Thoracic aorta (tissue), 2 donors: ENCODE results near the gene SPATA6. TPM values are rescaled to one million over a fixed set of nuclear protein-coding genes. Genes with fewer than 3 reads are reported as not detected.

ENCODE experiments used
- ATAC-seq: fragments of 150-250 bp; one replicate; pipeline ENCODE4 v1.8.0; 2017; ENCODE audit warnings: low read depth; ENCODE audit not compliant: insufficient number of reproducible peaks, low FRiP score
- DNase-seq: peaks from one replicate; pipeline ENCODE4 v3.0.0-alpha.2; 2020; ENCODE audit warnings: low spot score
- H3K27ac ChIP-seq, 2 donors: fragments of 200-600 bp; sonication (generic); 1 replicate in 1 of 2; 2 replicates in 1 of 2; pipeline ENCODE4 v1.5.1; 2016; ENCODE audit warnings: mild to moderate bottlenecking in 2 of 2, moderate library complexity in 2 of 2
- H3K27me3 ChIP-seq: fragments of 200-600 bp; sonication (generic); replicated peaks from 2 replicates; pipeline ENCODE4 v1.6.0; 2016; ENCODE audit warnings: mild to moderate bottlenecking; ENCODE audit not compliant: insufficient read depth
- H3K36me3 ChIP-seq: fragments of 200-600 bp; sonication (generic); one replicate; pipeline ENCODE4 v1.5.1; 2016
- H3K4me1 ChIP-seq, 2 donors: fragments of 200-600 bp; sonication (generic); 1 replicate in 1 of 2; 2 replicates in 1 of 2; pipeline versions ENCODE4 v1.5.1 to v1.6.0; 2016; ENCODE audit warnings: low read depth in 2 of 2, mild to moderate bottlenecking in 1 of 2; ENCODE audit not compliant: control insufficient read depth in 1 of 2
- H3K4me3 ChIP-seq: fragments of 200-600 bp; sonication (generic); 2 replicates; pipeline ENCODE4 v1.5.1; 2016; ENCODE audit warnings: mild to moderate bottlenecking
- H3K9me3 ChIP-seq: fragments of 200-600 bp; sonication (generic); 2 replicates; pipeline ENCODE4 v1.5.1; 2016
- CTCF ChIP-seq: fragments of 200-600 bp; sonication (generic); IDR thresholded peaks from one replicate; pipeline ENCODE4 v1.5.1; 2019; ENCODE audit warnings: antibody characterized with exemption
- total RNA-seq, 2 donors: library from RNA; depleted of rRNA; stranded (reverse); fragments of >200 nt; gene quantifications; one replicate each; pipeline versions ENCODE4 v1.1.0 to v1.2.3, GENCODE V29; 2016

Gene SPATA6
- total RNA-seq, 2 donors from 2014 or later = 16.1 to 22.6 TPM

GRCh38 chr1:48263041-48263440 is 209.0 kb downstream of the SPATA6 start:
- H3K4me1 ChIP-seq = peaks cover 19 to 27% of the 10 kb centered on the region in 2 donors
- no peak for ATAC-seq
- H3K27me3 ChIP-seq = no peaks in the 10 kb centered on the region
- peak overlapping the region in 1 of 2 donors; percentile 50 for H3K27ac ChIP-seq
- peak overlapping the region; percentile 13 for H3K4me3 ChIP-seq
- H3K36me3 ChIP-seq = no peaks in the 10 kb centered on the region
- no peak for DNase-seq
- no peak for TF ChIP-seq CTCF
- no peaks in the 10 kb centered on the region for H3K9me3 ChIP-seq

GRCh38 chr1:48261881-48262400 is 210.1 kb downstream of the SPATA6 start:
- DNase-seq (no peak), ATAC-seq (no peak)
- Histone ChIP-seq H3K4me1 (peaks cover 19 to 27% of the 10 kb centered on the region in 2 donors), H3K27ac (no peak overlapping the region), H3K4me3 (no peak overlapping the region), H3K9me3 (no peaks in the 10 kb centered on the region), H3K27me3 (no peaks in the 10 kb centered on the region), H3K36me3 (no peaks in the 10 kb centered on the region)
- no peak for TF ChIP-seq CTCF

GRCh38 chr1:48258106-48258505 is 213.9 kb downstream of the SPATA6 start:
- ATAC-seq = no peak
- no peaks in the 10 kb centered on the region for H3K36me3 ChIP-seq

GRCh38 chr1:48254254-48254653 is 217.8 kb downstream of the SPATA6 start:
- H3K9me3 ChIP-seq = no peaks in the 10 kb centered on the region
- H3K27ac ChIP-seq = no peak overlapping the region
- TF ChIP-seq CTCF = no peak
- H3K27me3 ChIP-seq = no peaks in the 10 kb centered on the region
- H3K4me3 ChIP-seq = no peak overlapping the region
- H3K4me1 ChIP-seq = no peaks in the 10 kb centered on the region
- DNase-seq (no peak), ATAC-seq (no peak)
- H3K36me3 ChIP-seq = no peaks in the 10 kb centered on the region

More at GRCh38 chr1:48258106-48258505, 213.9 kb downstream of the SPATA6 start:
- Histone ChIP-seq H3K9me3 (no peaks in the 10 kb centered on the region), H3K27me3 (no peaks in the 10 kb centered on the region), H3K27ac (no peak overlapping the region), H3K4me3 (no peak overlapping the region), H3K4me1 (peaks cover 7 to 10% of the 10 kb centered on the region in 2 donors)
- TF ChIP-seq CTCF = no peak
- DNase-seq = no peak

- H3K4me3 ChIP-seq = no peak overlapping the region
- H3K4me1 ChIP-seq = peaks cover 0 to under 1% of the 10 kb centered on the region in 2 donors
- H3K27ac ChIP-seq = no peak overlapping the region
- no peak for TF ChIP-seq CTCF
- no peaks in the 10 kb centered on the region for H3K36me3 ChIP-seq
- H3K27me3 ChIP-seq = no peaks in the 10 kb centered on the region
- H3K9me3 ChIP-seq = no peaks in the 10 kb centered on the region
- ATAC-seq = no peak
- DNase-seq = no peak
Observed at GRCh38 chr1:48251821-48252220, 220.2 kb downstream of the SPATA6 start.
